ENCODE data around the gene SPATA13.

- no peak for TF ChIP-seq CTCF (IDR thresholded peaks at IDR 0.05)
- TF ChIP-seq POLR2A (IDR thresholded peaks at IDR 0.05), result no peak
Measured at GRCh38 chr13:24135674-24136300, 24.7 kb upstream of the SPATA13 start.

Measured in vagina (tissue), 2 donors.